ENCODE results near the gene OR6Q1. TPM values are rescaled to one million over a fixed set of nuclear protein-coding genes. Genes with fewer than 3 reads are reported as not detected.
"Not testable (repeated sequence)": the region's sequence is repeated elsewhere in the genome, so short reads cannot be mapped to it uniquely, and the experiment has no call there.

Gene OR6Q1
- total and polyA plus RNA-seq, 2 of the 13 experiments (the other 11 are each of a cell fraction or from before 2014, with no cell fraction given) = not detected

- peak; percentile 21; the same call in 1 of the 2 replicates for TF ChIP-seq ZNF687 (CRISPR knock-in tag; IDR thresholded peaks at IDR 0.05)
- peak; percentile 27; the same call in 1 of the 2 replicates for TF ChIP-seq FOXA3 (CRISPR knock-in tag; IDR thresholded peaks at IDR 0.05)
- TF ChIP-seq FOXA1 (IDR thresholded peaks at IDR 0.05) = not testable (repeated sequence)
- peak; percentile 70 for TF ChIP-seq FOXA1 (CRISPR knock-in tag; IDR thresholded peaks at IDR 0.05)
- 0 out of 2 replicates have a peak, but pooled peaks have one; percentile 13 for TF ChIP-seq ARID5B (CRISPR knock-in tag; IDR thresholded peaks at IDR 0.05)
Observed at GRCh38 chr11:57999523-57999922, 31.2 kb upstream of the OR6Q1 start (continued).
